DOHH2 (cell line): ENCODE data around the gene SUN3.

Experiments
- H3F3A ChIP-seq: fragments of 200-600 bp; sonication (generic), shearing (Covaris generic); 2 replicates; pipeline ENCODE4 v1.6.0; 2016; ENCODE audit warnings: antibody characterized with exemption, mild to moderate bottlenecking; ENCODE audit not compliant: control insufficient read depth, insufficient read depth
- H3K27ac ChIP-seq: fragments of 200-600 bp; sonication (generic); 2 replicates; pipeline ENCODE4 v1.5.1; 2014; ENCODE audit warnings: low read depth, mild to moderate bottlenecking, low read length, moderate library complexity
- H3K27me3 ChIP-seq: fragments of 200-600 bp; sonication (generic); 2 replicates; pipeline ENCODE4 v1.6.1; 2014; ENCODE audit warnings: mild to moderate bottlenecking, low read length, mixed read lengths; ENCODE audit not compliant: control insufficient read depth
- H3K36me3 ChIP-seq: fragments of 200-600 bp; sonication (generic); 2 replicates; pipeline ENCODE4 v1.6.1; 2014; ENCODE audit warnings: mild to moderate bottlenecking, low read length, moderate library complexity, mixed read lengths; ENCODE audit not compliant: control insufficient read depth
- H3K4me1 ChIP-seq: fragments of 200-600 bp; sonication (generic); 2 replicates; pipeline ENCODE4 v1.6.1; 2014; ENCODE audit warnings: mild to moderate bottlenecking, low read length, mixed read lengths; ENCODE audit not compliant: control insufficient read depth
- H3K4me2 ChIP-seq: fragments of 200-600 bp; sonication (generic); 2 replicates; pipeline ENCODE4 v1.6.0; 2014; ENCODE audit warnings: mild to moderate bottlenecking, low read length, moderate library complexity
- H3K4me3 ChIP-seq: fragments of 200-600 bp; sonication (generic); 2 replicates; pipeline ENCODE4 v1.5.1; 2014; ENCODE audit warnings: mild to moderate bottlenecking, low read length, mixed read lengths
- H3K79me2 ChIP-seq: fragments of 200-600 bp; sonication (generic); 2 replicates; pipeline ENCODE4 v1.6.1; 2014; ENCODE audit warnings: mild to moderate bottlenecking, low read length, mixed read lengths; ENCODE audit not compliant: control insufficient read depth
- H3K9me2 ChIP-seq: fragments of 200-600 bp; sonication (generic); replicated peaks from 2 replicates; pipeline ENCODE4 v1.6.1; 2014; ENCODE audit warnings: mild to moderate bottlenecking, low read length, mixed read lengths; ENCODE audit not compliant: control insufficient read depth
- H3K9me3 ChIP-seq: fragments of 200-600 bp; sonication (generic); 2 replicates; pipeline ENCODE4 v1.6.1; 2014; ENCODE audit warnings: antibody characterized with exemption, low read length, mixed read lengths; ENCODE audit not compliant: control insufficient read depth, insufficient read depth
- H4K20me1 ChIP-seq: fragments of 200-600 bp; sonication (generic); 2 replicates; pipeline ENCODE4 v1.6.0; 2014; ENCODE audit warnings: low read depth, mild to moderate bottlenecking, antibody characterized with exemption, low read length, moderate library complexity; ENCODE audit not compliant: control insufficient read depth, insufficient read depth
- CTCF ChIP-seq: fragments of 200-600 bp; sonication (generic); IDR thresholded peaks from one replicate; pipeline ENCODE4 v1.5.1; 2014; ENCODE audit warnings: antibody characterized with exemption, mild to moderate bottlenecking, low read depth, low read length; ENCODE audit not compliant: poor library complexity, severe bottlenecking
- EZH2phosphoT487 ChIP-seq: fragments of 200-600 bp; sonication (generic); IDR thresholded peaks from 2 replicates; pipeline ENCODE4 v1.6.1; 2017; ENCODE audit warnings: borderline replicate concordance, mild to moderate bottlenecking, antibody characterized with exemption, low read length, moderate library complexity, mixed read lengths

Gene SUN3

GRCh38 chr7:48059706-48060105 lies 30.8 kb upstream of the SUN3 start:
- H3K4me3 ChIP-seq, result no peak overlapping the region
- no peaks in the 10 kb centered on the region for H3K4me1 ChIP-seq
- H3K4me2 ChIP-seq, result no peak overlapping the region
- H3K9me3 ChIP-seq, result peaks cover 8% of the 10 kb centered on the region
- no peaks in the 10 kb centered on the region for H4K20me1 ChIP-seq
- no peaks in the 10 kb centered on the region for H3K79me2 ChIP-seq
- peaks cover 9% of the 10 kb centered on the region for H3K27me3 ChIP-seq
- H3K36me3 ChIP-seq, result no peaks in the 10 kb centered on the region
- H3F3A ChIP-seq, result no peaks in the 10 kb centered on the region
- TF ChIP-seq CTCF (no peak), EZH2phosphoT487 (no peak)
- no peak overlapping the region for H3K27ac ChIP-seq
- H3K9me2 ChIP-seq, result no peaks in the 10 kb centered on the region

GRCh38 chr7:48058990-48059389 lies 30.1 kb upstream of the SUN3 start:
- Histone ChIP-seq H3K4me1 (no peaks in the 10 kb centered on the region), H3K9me3 (peaks cover 8% of the 10 kb centered on the region), H3K27ac (no peak overlapping the region), H4K20me1 (no peaks in the 10 kb centered on the region), H3K9me2 (no peaks in the 10 kb centered on the region), H3K36me3 (no peaks in the 10 kb centered on the region), H3K27me3 (peaks cover 7% of the 10 kb centered on the region), H3K4me3 (no peak overlapping the region), H3K79me2 (no peaks in the 10 kb centered on the region), H3K4me2 (no peak overlapping the region), H3F3A (no peaks in the 10 kb centered on the region)
- no peak for TF ChIP-seq EZH2phosphoT487
- TF ChIP-seq CTCF, result no peak

DNA sequence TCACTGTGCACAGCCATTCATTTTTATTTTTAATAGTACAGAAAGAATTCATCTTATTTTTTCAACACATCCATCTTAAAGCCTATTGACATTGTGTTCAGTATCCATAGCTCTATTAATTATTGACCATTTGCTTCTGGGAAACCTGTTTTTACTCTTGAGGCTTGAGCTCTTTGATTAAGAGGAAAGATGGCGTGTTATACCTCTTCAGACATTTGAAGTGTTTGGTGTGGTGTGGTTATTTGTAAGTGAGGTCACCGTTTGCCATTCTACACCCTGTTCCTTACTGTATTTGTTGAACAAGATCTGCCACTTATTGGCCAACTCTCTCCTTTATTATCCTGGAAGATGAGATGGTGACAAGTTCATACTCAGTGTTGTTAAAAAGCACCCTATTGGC lies 24.8 kb upstream of the SUN3 start:
- no peaks in the 10 kb centered on the region for H3K4me1 ChIP-seq
- no peaks in the 10 kb centered on the region for H3K79me2 ChIP-seq
- H3K9me2 ChIP-seq, result no peaks in the 10 kb centered on the region
- H3K4me3 ChIP-seq, result no peak overlapping the region
- H3K4me2 ChIP-seq, result no peak overlapping the region
- peaks cover 8% of the 10 kb centered on the region for H3K9me3 ChIP-seq
- H3F3A ChIP-seq, result no peaks in the 10 kb centered on the region
- no peaks in the 10 kb centered on the region for H3K36me3 ChIP-seq
- TF ChIP-seq CTCF, result no peak
- no peak for TF ChIP-seq EZH2phosphoT487
- no peak overlapping the region for H3K27ac ChIP-seq
- no peaks in the 10 kb centered on the region for H4K20me1 ChIP-seq
- no peaks in the 10 kb centered on the region for H3K27me3 ChIP-seq

GRCh38 chr7:48052748-48053147 lies 23.8 kb upstream of the SUN3 start:
- Histone ChIP-seq H3K9me3 (peaks cover 8% of the 10 kb centered on the region), H3K4me1 (no peaks in the 10 kb centered on the region), H3K27ac (no peak overlapping the region), H3F3A (no peaks in the 10 kb centered on the region), H3K36me3 (no peaks in the 10 kb centered on the region), H3K27me3 (no peaks in the 10 kb centered on the region), H3K4me3 (no peak overlapping the region), H3K79me2 (no peaks in the 10 kb centered on the region), H3K4me2 (no peak overlapping the region), H3K9me2 (no peaks in the 10 kb centered on the region), H4K20me1 (no peaks in the 10 kb centered on the region)
- TF ChIP-seq CTCF, result no peak
- TF ChIP-seq EZH2phosphoT487, result no peak
